H1 (cell line): ENCODE data around the gene BABAM2. TPM values are rescaled to one million over a fixed set of nuclear protein-coding genes. Genes with fewer than 3 reads are reported as not detected.

ENCODE experiments used
- CTCF ChIA-PET: fragments of 300-600 bp; sonication (Branson Sonifier 250); formaldehyde crosslinking; loops from one replicate; lab custom pipeline; 2021; ENCODE audit not compliant: partially characterized antibody; lab: Charles Lee
- POLR2A ChIA-PET: fragments of 300-600 bp; sonication (Branson Sonifier 250); formaldehyde crosslinking; loops from one replicate; lab custom pipeline; 2021; ENCODE audit warnings: inconsistent platforms; ENCODE audit not compliant: partially characterized antibody; lab: Charles Lee
- DNase-seq, 2 experiments: peaks; one replicate each; pipeline versions ENCODE4 v3.0.0 to v3.0.0-alpha.2; 2010 to 2022; ENCODE audit warnings: low spot score in 2 of 2, low read depth in 1 of 2, mixed read lengths in 1 of 2
- FAIRE-seq: peaks from 2 replicates; lab custom pipeline; 2011; peaks lifted over from hg19 to GRCh38; lab: Jason Lieb, UNC
- H2AFZ ChIP-seq: 2 replicates; pipeline ENCODE4 v1.8.1; 2012; ENCODE audit warnings: low read length, inconsistent platforms
- H2AK5ac ChIP-seq: 2 replicates; pipeline ENCODE4 v1.6.1; 2013; ENCODE audit warnings: low read depth, low read length
- H2BK120ac ChIP-seq: replicated peaks from 2 replicates; pipeline ENCODE3; 2013; ENCODE audit warnings: low read depth, low read length, inconsistent platforms
- H2BK12ac ChIP-seq: 2 replicates; pipeline ENCODE4 v1.6.1; 2013; ENCODE audit warnings: low read depth, low read length
- H2BK15ac ChIP-seq: 2 replicates; pipeline ENCODE4 v1.6.1; 2013; ENCODE audit warnings: low read length
- H2BK20ac ChIP-seq: 2 replicates; pipeline ENCODE4 v1.6.1; 2013; ENCODE audit warnings: low read length
- H2BK5ac ChIP-seq: 2 replicates; pipeline ENCODE4 v1.6.1; 2013; ENCODE audit warnings: low read depth, low read length
- H3K14ac ChIP-seq: 2 replicates; pipeline ENCODE4 v1.6.1; 2013; ENCODE audit warnings: inconsistent platforms; ENCODE audit not compliant: insufficient read length
- H3K18ac ChIP-seq: 2 replicates; pipeline ENCODE4 v1.6.1; 2013; ENCODE audit warnings: low read length; ENCODE audit errors: extremely low read depth
- H3K23ac ChIP-seq: 2 replicates; pipeline ENCODE4 v1.6.1; 2013; ENCODE audit warnings: inconsistent platforms; ENCODE audit not compliant: insufficient read length
- H3K23me2 ChIP-seq: 2 replicates; pipeline ENCODE4 v1.6.1; 2013; ENCODE audit warnings: low read depth, low read length
- H3K27ac ChIP-seq: 2 replicates; pipeline ENCODE4 v1.6.1; 2011; ENCODE audit warnings: low read depth, low read length, inconsistent platforms
- H3K27me3 ChIP-seq, 4 experiments: replicated peaks in 1 of 4; 1 replicate in 1 of 4; 2 replicates in 3 of 4; pipeline versions ENCODE4 v1.6.1 to v1.8.1; 2011 to 2013; ENCODE audit warnings: low read length in 3 of 4, mild to moderate bottlenecking in 3 of 4, inconsistent platforms in 2 of 4, mixed read lengths in 2 of 4, moderate library complexity in 1 of 4; ENCODE audit not compliant: control insufficient read depth in 3 of 4, insufficient read depth in 3 of 4; ENCODE audit errors: extremely low read depth in 1 of 4
- H3K36me3 ChIP-seq, 4 experiments: 2 replicates each; pipeline versions ENCODE4 v1.6.1 to v1.8.1; 2011 to 2013; ENCODE audit warnings: mild to moderate bottlenecking in 4 of 4, low read length in 3 of 4, moderate library complexity in 2 of 4, control low read depth in 1 of 4, inconsistent platforms in 1 of 4; ENCODE audit not compliant: insufficient read depth in 4 of 4, control insufficient read depth in 2 of 4
- H3K4ac ChIP-seq: replicated peaks from 2 replicates; pipeline ENCODE3; 2013; ENCODE audit warnings: low read length, low read depth, mixed read lengths, inconsistent platforms; ENCODE audit not compliant: insufficient read length
- H3K4me1 ChIP-seq, 4 experiments: replicated peaks in 1 of 4; 1 replicate in 1 of 4; 2 replicates in 3 of 4; pipeline versions ENCODE4 v1.6.1 to v1.8.1; 2011 to 2013; ENCODE audit warnings: low read length in 3 of 4, inconsistent platforms in 2 of 4, mixed read lengths in 1 of 4; ENCODE audit not compliant: insufficient read depth in 4 of 4, control insufficient read depth in 3 of 4
- H3K4me2 ChIP-seq, 2 experiments: 2 replicates each; pipeline versions ENCODE4 v1.6.1 to v1.8.1; 2011 to 2013; ENCODE audit warnings: low read depth in 2 of 2, low read length in 2 of 2, control low read depth in 1 of 2, inconsistent platforms in 1 of 2, mild to moderate bottlenecking in 1 of 2; ENCODE audit not compliant: insufficient read depth in 1 of 2
- H3K4me3 ChIP-seq, 4 experiments: fragments of 200-600, 300-600 bp in 1 of 4; sonication (generic), shearing (Covaris generic), sonication (Bioruptor Twin) in 1 of 4; 2 replicates each; pipeline versions ENCODE4 v1.5.1 to v1.8.1; 2011 to 2016; ENCODE audit warnings: low read length in 4 of 4, low read depth in 3 of 4, control low read depth in 2 of 4, inconsistent platforms in 2 of 4, mild to moderate bottlenecking in 2 of 4, mixed read lengths in 1 of 4, moderate library complexity in 1 of 4; ENCODE audit not compliant: insufficient read depth in 2 of 4; ENCODE audit errors: extremely low read depth in 1 of 4
- H3K56ac ChIP-seq: replicated peaks from 2 replicates; pipeline ENCODE3; 2013; ENCODE audit warnings: low read depth, mild to moderate bottlenecking, mixed read lengths, low read length, inconsistent platforms; ENCODE audit not compliant: insufficient read length
- H3K79me1 ChIP-seq: 2 replicates; pipeline ENCODE4 v1.6.1; 2013; ENCODE audit warnings: low read depth, low read length, control low read depth
- H3K79me2 ChIP-seq, 2 experiments: 2 replicates each; pipeline versions ENCODE4 v1.6.1 to v1.8.1; 2012 to 2013; ENCODE audit warnings: low read length in 2 of 2, mild to moderate bottlenecking in 2 of 2, inconsistent platforms in 1 of 2; ENCODE audit not compliant: insufficient read depth in 2 of 2, control insufficient read depth in 1 of 2
- H3K9ac ChIP-seq, 4 experiments: replicated peaks in 1 of 4; 1 replicate in 1 of 4; 2 replicates in 3 of 4; pipeline versions ENCODE4 v1.6.1 to v1.8.1; 2011 to 2013; ENCODE audit warnings: low read depth in 3 of 4, low read length in 3 of 4, control low read depth in 2 of 4, mild to moderate bottlenecking in 2 of 4, moderate library complexity in 2 of 4, inconsistent platforms in 1 of 4; ENCODE audit errors: extremely low read depth in 1 of 4
- H3K9me3 ChIP-seq, 2 experiments: 2 replicates each; pipeline versions ENCODE4 v1.6.1 to v1.8.1; 2012 to 2013; ENCODE audit warnings: mild to moderate bottlenecking in 2 of 2, moderate library complexity in 2 of 2, control low read depth in 1 of 2, inconsistent platforms in 1 of 2, low read depth in 1 of 2, low read length in 1 of 2, mixed read lengths in 1 of 2; ENCODE audit not compliant: insufficient read depth in 2 of 2
- H4K20me1 ChIP-seq, 2 experiments: replicated peaks in 1 of 2; 2 replicates each; pipeline versions ENCODE3 to v1.8.1; 2011 to 2013; ENCODE audit warnings: inconsistent platforms in 2 of 2, low read length in 2 of 2, mild to moderate bottlenecking in 1 of 2; ENCODE audit not compliant: insufficient read depth in 2 of 2, control insufficient read depth in 1 of 2
- H4K5ac ChIP-seq: 2 replicates; pipeline ENCODE4 v1.6.1; 2013; ENCODE audit warnings: low read length, low read depth, mixed read lengths, inconsistent platforms; ENCODE audit not compliant: insufficient read length
- H4K8ac ChIP-seq: 2 replicates; pipeline ENCODE4 v1.8.0; 2013; ENCODE audit warnings: mild to moderate bottlenecking, moderate library complexity, low read length, inconsistent platforms; ENCODE audit not compliant: insufficient read depth; ENCODE audit errors: extremely low read depth
- H4K91ac ChIP-seq: replicated peaks from 2 replicates; pipeline ENCODE3; 2013; ENCODE audit warnings: low read length, mixed read lengths, inconsistent platforms; ENCODE audit not compliant: insufficient read length
- ASH2L ChIP-seq: fragments of 200-600, 300-600 bp; sonication (generic); IDR thresholded peaks from one replicate; pipeline ENCODE4 v1.7.1; 2017; ENCODE audit warnings: low read length
- BCL11A ChIP-seq, 2 experiments: IDR thresholded peaks; one replicate each; pipeline ENCODE4 v1.6.1; 2011; ENCODE audit warnings: low read depth in 2 of 2, low read length in 2 of 2, mild to moderate bottlenecking in 2 of 2
- BRCA1 ChIP-seq: IDR thresholded peaks from 2 replicates; pipeline ENCODE4 v1.6.1; 2012; ENCODE audit warnings: low read depth, low read length, improper control_type of control experiment
- CHD1 ChIP-seq: IDR thresholded peaks from 2 replicates; pipeline ENCODE4 v1.6.1; 2012; ENCODE audit warnings: low read depth, low read length, improper control_type of control experiment
- CREB1 ChIP-seq: IDR thresholded peaks from 2 replicates; pipeline ENCODE4 v1.6.1; 2012; ENCODE audit warnings: inconsistent platforms
- E2F6 ChIP-seq: IDR thresholded peaks from 2 replicates; pipeline ENCODE4 v1.6.1; 2012; ENCODE audit warnings: inconsistent platforms
- RNF2 ChIP-seq: fragments of 200-900, 300-1000 bp; sonication (generic); IDR thresholded peaks from 2 replicates; pipeline ENCODE4 v1.7.1; 2016; ENCODE audit warnings: borderline replicate concordance, low read depth, mild to moderate bottlenecking, antibody characterized with exemption, low read length; ENCODE audit not compliant: poor library complexity, severe bottlenecking; ENCODE audit errors: missing control alignments
- WGBS, 2 experiments: shearing (Covaris generic) in 1 of 2; methylation state at CpG; one replicate each; pipeline versions ENCODE4 v1.1.6 to v1.1.7; 2013 to 2015; ENCODE audit warnings: low lambda C conversion rate in 2 of 2, mixed read lengths in 2 of 2, inconsistent platforms in 1 of 2, low coverage in 1 of 2, missing lambda C conversion rate in 1 of 2; ENCODE audit not compliant: insufficient replicate concordance in 2 of 2, insufficient coverage in 1 of 2, insufficient read length in 1 of 2; ENCODE audit errors: extremely low coverage in 1 of 2, missing lambda C conversion rate in 1 of 2; 5-methylcytosine and 5-hydroxymethylcytosine counted together
- polyA plus RNA-seq, 7 experiments: library from polyadenylated mRNA; depleted of rRNA in 3 of 7; stranded (reverse) in 5 of 7; unstranded in 2 of 7; fragments of >200 nt in 5 of 7; fragments of 200-250 nt in 2 of 7; gene quantifications; 1 replicate in 5 of 7; 2 replicates in 1 of 7; 4 replicates in 1 of 7; pipeline versions ENCODE4 v1.2.1 to v1.2.3, GENCODE V29; 2011 to 2013; ENCODE audit warnings: missing spikeins in 2 of 7, mixed read lengths in 2 of 7
- total RNA-seq: library from RNA; stranded (reverse); fragmentation: NEBNext Ultra II Directional; extraction: Animal tissue kit (Norgen Biotek cat#: 25700); gene quantifications from 2 replicates; pipeline ENCODE4 v1.2.1, GENCODE V29; 2021

BABAM2 gene
- total and polyA plus RNA-seq, 2 of the 8 experiments (the other 6 are each of a cell fraction or from before 2014, with no cell fraction given), result 15.8 to 20.9 TPM

DNA sequence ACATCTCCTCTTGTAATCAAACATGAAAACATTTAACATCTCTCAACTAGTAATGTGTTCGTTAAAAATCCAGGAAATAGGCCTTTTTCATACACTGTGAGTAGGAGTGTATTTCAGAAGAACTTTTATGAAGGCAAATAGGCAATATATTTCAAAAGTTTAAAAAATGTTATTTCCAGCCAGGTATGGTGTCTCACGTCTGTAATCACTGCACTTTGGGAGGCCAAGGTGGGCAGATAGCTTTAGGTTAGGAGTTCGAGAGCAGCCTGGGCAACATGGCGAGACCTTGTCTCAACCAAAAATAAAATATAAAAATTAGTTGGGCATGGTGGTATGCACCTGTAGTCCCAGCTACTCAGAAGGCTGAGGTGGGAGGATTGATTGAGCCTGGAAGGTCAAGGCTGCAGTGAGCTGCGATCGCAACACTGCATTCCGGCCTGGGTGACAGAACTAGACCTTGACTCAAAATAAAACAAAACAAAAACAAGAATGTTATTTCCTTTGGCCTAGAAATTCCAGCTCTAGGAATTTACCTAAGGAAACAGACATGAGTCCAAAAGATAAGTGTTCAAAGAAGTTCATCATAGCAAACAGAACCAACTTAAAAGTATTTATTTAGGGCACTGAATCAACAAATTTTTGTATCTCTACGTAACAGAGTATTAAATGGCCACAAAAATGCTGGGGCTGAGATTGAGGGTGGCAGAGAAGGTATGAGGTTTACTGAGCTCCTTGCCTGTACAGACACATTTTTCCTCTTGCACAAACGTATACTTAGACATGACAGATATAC lies 15.2 kb upstream of the BABAM2 start:
- Histone ChIP-seq H3K9ac (no peak overlapping the region), H3K4me1 (no peaks in the 10 kb centered on the region), H3K14ac (no peak overlapping the region), H2AFZ (no peak overlapping the region), H3K9me3 (no peaks in the 10 kb centered on the region), H2BK15ac (no peak overlapping the region), H4K20me1 (no peaks in the 10 kb centered on the region), H4K8ac (no peak overlapping the region), H2BK120ac (no peak overlapping the region), H3K79me1 (no peaks in the 10 kb centered on the region), H2BK20ac (no peak overlapping the region), H3K27ac (no peak overlapping the region), H4K91ac (no peak overlapping the region), H3K27me3 (no peaks in the 10 kb centered on the region), H3K18ac (no peak overlapping the region), H3K56ac (no peak overlapping the region), H2AK5ac (no peak overlapping the region), H3K4me2 (no peak overlapping the region), H4K5ac (no peak overlapping the region), H3K4me3 (no peak overlapping the region), H3K23ac (no peak overlapping the region), H3K36me3 (no peaks in the 10 kb centered on the region), H3K79me2 (no peaks in the 10 kb centered on the region), H2BK12ac (no peak overlapping the region), H3K23me2 (no peaks in the 10 kb centered on the region), H2BK5ac (no peak overlapping the region), H3K4ac (no peak overlapping the region)
- WGBS, 2 experiments, result 79% methylated on average over 9 of the region's 9 CpGs; no CpG with 5 or more reads in 1 of the 2 experiments
- CTCF ChIA-PET, result no interaction called here
- DNase-seq, result no peak
- FAIRE-seq, result no peak
- POLR2A ChIA-PET, result no interaction called here
- TF ChIP-seq RNF2, result no peak
- TF ChIP-seq E2F6, result no peak
- TF ChIP-seq BCL11A (IDR thresholded peaks at IDR 0.05; ENCODE audit: low read depth in 2 of 2, low read length in 2 of 2), result no peak
- no peak for TF ChIP-seq CHD1
- TF ChIP-seq ASH2L, result no peak
- TF ChIP-seq BRCA1, result no peak
- no peak for TF ChIP-seq CREB1
